Measurements from ENCODE around the gene LSP1. TPM values are rescaled to one million over a fixed set of nuclear protein-coding genes. Genes with fewer than 3 reads are reported as not detected.
A peak's percentile ranks its signal among the peaks of the same experiment; 100 is the strongest.

Gene LSP1
- total RNA-seq, 1 donor from 2014 or later, result 301 TPM

DNA sequence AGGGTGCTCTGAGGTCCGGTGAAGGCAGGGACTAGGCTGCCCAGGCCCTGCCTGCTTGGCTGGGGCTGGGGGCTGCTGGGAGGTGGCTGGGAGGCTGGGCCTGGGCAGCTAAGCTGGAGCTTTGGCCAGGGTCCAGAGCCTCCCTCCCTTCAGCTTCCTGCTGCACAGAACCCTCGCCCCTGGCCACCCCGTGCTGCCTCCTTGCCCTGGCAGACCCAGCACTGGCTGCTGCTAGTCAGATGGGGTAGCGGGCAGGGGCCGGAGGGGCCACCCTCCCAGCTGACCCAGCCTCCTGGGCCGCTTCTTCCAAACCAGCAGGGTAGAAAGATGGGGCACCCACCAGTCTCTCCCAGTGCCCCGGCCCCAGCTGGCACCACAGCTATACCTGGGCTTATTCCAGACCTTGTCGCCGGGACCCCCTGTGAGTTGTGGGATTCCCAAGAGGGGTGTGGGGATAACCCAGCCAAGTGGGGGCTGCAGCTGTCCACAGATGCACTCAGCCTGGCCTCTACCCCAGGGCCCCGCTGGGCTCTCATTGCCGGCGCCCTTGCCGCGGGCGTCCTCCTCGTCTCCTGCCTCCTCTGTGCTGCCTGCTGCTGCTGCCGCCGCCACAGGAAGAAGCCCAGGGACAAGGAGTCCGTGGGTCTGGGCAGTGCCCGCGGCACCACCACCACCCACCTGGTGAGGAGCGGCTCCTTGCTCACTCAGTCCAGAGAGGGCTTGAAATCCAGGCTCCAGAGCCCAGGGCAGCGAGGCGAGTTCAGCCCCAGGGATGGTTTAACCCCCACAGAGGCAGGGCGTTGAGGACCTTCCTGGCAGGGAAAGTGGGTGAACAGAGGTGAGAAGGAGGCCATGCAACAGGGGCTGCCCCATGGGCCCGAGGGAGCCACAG is 17.9 kb upstream of the LSP1 start, which contains the start of gene SYT8:
Gene SYT8 (plus strand): TSS at position 212 of the 892 bp plus-strand sequence. CDS start 116 bp downstream, at position 328.
- H3K27ac Mint-ChIP-seq, result no peak within 1 kb of the TSS
- intact Hi-C loops (cut with micrococcal nuclease), result no loop called here
- ChIA-PET POLR2A (no interaction called here), CTCF (interaction anchor here (1.5 to 9.6 kb wide), 5 partner anchors 47 to 315 kb away, joined by 3 to 252 read pairs (median 26); no protein-coding TSS in a partner anchor)
- ATAC-seq (ENCODE audit: low read depth) (no peak), DNase-seq (no peak)
- no peak within 1 kb of the TSS for H3K4me3 Mint-ChIP-seq
- H3K9me3 Mint-ChIP-seq, result no peaks in the 10 kb centered on the region
- no peaks in the 10 kb centered on the region for H3K36me3 Mint-ChIP-seq (ENCODE audit: low read depth)
- peaks cover 18% of the 10 kb centered on the region for H3K4me1 Mint-ChIP-seq
- TF ChIP-seq, protein P1, sequence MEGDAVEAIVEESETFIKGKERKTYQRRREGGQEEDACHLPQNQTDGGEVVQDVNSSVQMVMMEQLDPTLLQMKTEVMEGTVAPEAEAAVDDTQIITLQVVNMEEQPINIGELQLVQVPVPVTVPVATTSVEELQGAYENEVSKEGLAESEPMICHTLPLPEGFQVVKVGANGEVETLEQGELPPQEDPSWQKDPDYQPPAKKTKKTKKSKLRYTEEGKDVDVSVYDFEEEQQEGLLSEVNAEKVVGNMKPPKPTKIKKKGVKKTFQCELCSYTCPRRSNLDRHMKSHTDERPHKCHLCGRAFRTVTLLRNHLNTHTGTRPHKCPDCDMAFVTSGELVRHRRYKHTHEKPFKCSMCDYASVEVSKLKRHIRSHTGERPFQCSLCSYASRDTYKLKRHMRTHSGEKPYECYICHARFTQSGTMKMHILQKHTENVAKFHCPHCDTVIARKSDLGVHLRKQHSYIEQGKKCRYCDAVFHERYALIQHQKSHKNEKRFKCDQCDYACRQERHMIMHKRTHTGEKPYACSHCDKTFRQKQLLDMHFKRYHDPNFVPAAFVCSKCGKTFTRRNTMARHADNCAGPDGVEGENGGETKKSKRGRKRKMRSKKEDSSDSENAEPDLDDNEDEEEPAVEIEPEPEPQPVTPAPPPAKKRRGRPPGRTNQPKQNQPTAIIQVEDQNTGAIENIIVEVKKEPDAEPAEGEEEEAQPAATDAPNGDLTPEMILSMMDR (IDR thresholded peaks at IDR 0.05), result no peak
- peaks cover 14% of the 10 kb centered on the region for H3K27me3 Mint-ChIP-seq

DNA sequence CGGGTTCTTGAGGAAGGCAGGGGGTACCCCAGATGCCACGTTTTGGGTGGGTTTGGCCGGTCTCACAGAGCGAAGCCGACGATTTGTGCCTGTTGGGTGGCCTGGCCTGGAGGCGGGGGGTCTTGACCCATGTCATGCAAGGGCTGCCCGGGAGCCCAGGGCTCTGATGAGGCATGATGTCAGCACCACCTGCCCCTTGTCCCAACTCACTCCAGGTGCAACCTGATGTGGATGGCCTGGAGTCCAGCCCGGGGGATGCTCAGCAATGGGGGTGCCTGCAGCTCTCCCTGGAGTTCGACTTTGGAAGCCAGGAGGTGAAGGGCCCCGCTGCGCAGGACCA is 17.2 kb upstream of the LSP1 start:
- POLR2A ChIA-PET, result no interaction called here
- Mint-ChIP-seq H3K9me3 (no peaks in the 10 kb centered on the region), H3K27me3 (peaks cover 11% of the 10 kb centered on the region)

DNA sequence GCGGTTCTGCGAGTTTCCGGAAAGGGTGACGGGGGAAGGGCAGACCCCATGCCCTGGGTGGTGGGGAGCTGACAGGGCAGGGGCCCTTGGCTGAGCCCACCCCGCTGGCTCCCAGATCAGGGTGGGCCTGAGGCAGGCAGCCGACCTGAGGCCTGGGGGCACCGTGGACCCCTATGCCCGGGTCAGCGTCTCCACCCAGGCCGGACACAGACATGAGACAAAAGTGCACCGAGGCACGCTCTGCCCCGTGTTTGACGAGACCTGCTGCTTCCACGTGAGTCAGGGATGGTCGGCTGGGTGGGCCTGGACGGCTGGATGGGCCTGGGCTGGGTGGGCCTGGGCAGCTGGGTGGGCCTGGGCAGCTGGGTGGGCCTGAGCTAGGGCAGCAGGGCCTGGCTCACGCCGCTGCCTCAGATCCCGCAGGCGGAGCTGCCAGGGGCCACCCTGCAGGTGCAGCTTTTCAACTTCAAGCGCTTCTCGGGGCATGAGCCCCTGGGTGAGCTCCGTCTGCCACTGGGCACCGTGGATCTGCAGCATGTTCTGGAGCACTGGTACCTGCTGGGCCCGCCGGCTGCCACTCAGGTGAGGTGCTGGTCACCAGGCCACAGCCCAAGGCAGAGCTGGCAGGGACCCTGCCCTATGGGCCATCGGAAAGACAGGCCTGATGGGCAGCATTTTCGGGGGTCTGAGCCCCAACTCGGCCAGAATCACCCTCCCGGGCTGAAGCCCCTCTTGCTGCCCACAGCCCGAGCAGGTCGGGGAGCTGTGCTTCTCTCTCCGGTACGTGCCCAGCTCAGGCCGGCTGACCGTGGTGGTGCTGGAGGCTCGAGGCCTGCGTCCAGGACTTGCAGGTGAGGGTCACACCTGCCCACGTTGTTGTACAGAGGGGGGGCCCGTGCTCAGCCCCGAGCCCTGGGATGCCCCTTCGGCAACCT is 16.6 kb upstream of the LSP1 start:
- H3K27ac Mint-ChIP-seq, result no peak overlapping the region

More for the DNA sequence above, 17.2 kb upstream of the LSP1 start:
- Mint-ChIP-seq H3K36me3 (ENCODE audit: low read depth) (no peaks in the 10 kb centered on the region), H3K4me3 (no peak overlapping the region), H3K27ac (no peak overlapping the region), H3K4me1 (peaks cover 22% of the 10 kb centered on the region)
- TF ChIP-seq, protein P1 (IDR thresholded peaks at IDR 0.05), result no peak
- intact Hi-C loops (cut with micrococcal nuclease), result no loop called here
- DNase-seq (no peak), ATAC-seq (ENCODE audit: low read depth) (no peak)
- CTCF ChIA-PET, result interaction anchor here (1.4 to 1.7 kb wide), 4 partner anchors 46 to 316 kb away, joined by 3 to 10 read pairs (median 6); no protein-coding TSS in a partner anchor

DNA sequence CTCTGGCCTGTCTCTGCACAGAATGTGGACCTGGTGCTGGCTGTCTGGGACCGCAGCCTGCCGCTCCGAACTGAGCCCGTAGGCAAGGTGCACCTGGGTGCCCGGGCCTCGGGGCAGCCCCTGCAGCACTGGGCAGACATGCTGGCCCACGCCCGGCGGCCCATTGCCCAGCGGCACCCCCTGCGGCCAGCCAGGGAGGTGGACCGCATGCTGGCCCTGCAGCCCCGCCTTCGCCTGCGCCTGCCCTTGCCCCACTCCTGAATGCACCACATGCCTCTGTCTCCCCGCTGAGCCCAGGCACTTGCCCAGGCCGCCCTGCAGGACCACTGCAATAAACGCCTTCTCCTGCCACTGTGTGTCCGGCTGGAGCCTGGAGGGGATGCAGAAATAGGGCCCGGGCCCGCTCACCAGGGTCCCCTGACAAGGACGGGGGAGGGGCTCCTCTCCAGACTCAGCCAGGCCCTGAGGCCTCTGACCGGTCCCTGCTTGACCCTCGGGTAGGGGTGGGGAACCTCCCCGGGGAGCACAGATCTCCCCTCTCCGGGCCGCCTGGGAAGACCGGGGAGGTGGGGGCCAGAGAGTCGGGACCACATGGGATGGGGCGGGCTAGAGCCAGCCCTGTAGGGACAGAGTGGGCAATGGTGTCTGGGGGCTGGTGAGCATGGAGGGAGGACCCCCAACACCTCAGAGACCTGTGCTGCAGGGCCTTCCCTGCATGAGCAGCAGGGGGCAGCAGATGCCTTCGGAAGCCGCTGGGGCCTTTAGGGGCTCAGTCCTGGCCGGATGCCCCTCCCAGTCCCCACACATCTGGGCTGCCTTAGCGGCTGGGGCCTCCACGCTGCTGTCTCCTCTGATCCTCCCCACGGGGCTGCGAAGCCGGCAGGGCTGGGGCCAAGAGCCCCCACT is 15.5 kb upstream of the LSP1 start:
- POLR2A ChIA-PET, result no interaction called here
- peaks cover 29% of the 10 kb centered on the region for H3K4me1 Mint-ChIP-seq
- peaks cover 3% of the 10 kb centered on the region for H3K27me3 Mint-ChIP-seq
- CTCF ChIA-PET, result interaction anchor here (1.3 to 1.7 kb wide), 4 partner anchors 45 to 314 kb away, joined by 5 to 10 read pairs (median 7); no protein-coding TSS in a partner anchor
- no peaks in the 10 kb centered on the region for H3K36me3 Mint-ChIP-seq (ENCODE audit: low read depth)
- H3K4me3 Mint-ChIP-seq, result no peak overlapping the region
- H3K9me3 Mint-ChIP-seq, result no peaks in the 10 kb centered on the region
- H3K27ac Mint-ChIP-seq, result no peak overlapping the region
- TF ChIP-seq, protein P1 (IDR thresholded peaks at IDR 0.05), result peak; percentile 83
- intact Hi-C loops (cut with micrococcal nuclease), result loop anchor here (1.0 kb wide), 3 partner anchors 45 to 314 kb away; no protein-coding TSS in a partner anchor
- ATAC-seq (ENCODE audit: low read depth), result peak; percentile 80
- DNase-seq, result peak; percentile 76

More for the DNA sequence above, 16.6 kb upstream of the LSP1 start:
- Mint-ChIP-seq H3K9me3 (no peaks in the 10 kb centered on the region), H3K27me3 (peaks cover 8% of the 10 kb centered on the region), H3K36me3 (ENCODE audit: low read depth) (no peaks in the 10 kb centered on the region), H3K4me1 (peaks cover 27% of the 10 kb centered on the region), H3K4me3 (no peak overlapping the region)
- intact Hi-C loops (cut with micrococcal nuclease), result no loop called here
- ChIA-PET POLR2A (interaction anchor here (0.6 kb wide), 1 partner anchor 158 kb away, joined by 7 read pairs; no protein-coding TSS in a partner anchor), CTCF (interaction anchor here (1.3 to 1.7 kb wide), 5 partner anchors 46 to 315 kb away, joined by 3 to 10 read pairs (median 7); no protein-coding TSS in a partner anchor)
- TF ChIP-seq, protein P1 (IDR thresholded peaks at IDR 0.05), result no peak
- ATAC-seq (ENCODE audit: low read depth) (no peak), DNase-seq (no peak)

All from activated B cell treated with CpG ODN at 0.5 μM for 24 hours (primary cell).